Muscle layer of duodenum (tissue), 2 donors: ENCODE data around the gene ABLIM1.

Source experiments
- H3K27ac ChIP-seq: one replicate; pipeline ENCODE4 v1.7.0; 2013; ENCODE audit warnings: mild to moderate bottlenecking, low read length
- H3K27me3 ChIP-seq: one replicate; pipeline ENCODE4 v1.7.0; 2013; ENCODE audit warnings: low read depth, mild to moderate bottlenecking, control low read depth, low read length
- H3K36me3 ChIP-seq, 2 donors: one replicate each; pipeline ENCODE4 v1.7.0; 2013; ENCODE audit warnings: low read length in 2 of 2, control low read depth in 1 of 2, mild to moderate bottlenecking in 1 of 2; ENCODE audit not compliant: insufficient read depth in 2 of 2, control insufficient read depth in 1 of 2
- H3K4me1 ChIP-seq, 2 donors: one replicate each; pipeline ENCODE4 v1.7.0; 2013; ENCODE audit warnings: low read length in 2 of 2, mild to moderate bottlenecking in 2 of 2, control low read depth in 1 of 2, moderate library complexity in 1 of 2; ENCODE audit not compliant: insufficient read depth in 2 of 2, control insufficient read depth in 1 of 2
- H3K4me3 ChIP-seq, 2 donors: one replicate each; pipeline ENCODE4 v1.7.0; 2013; ENCODE audit warnings: low read length in 2 of 2, low read depth in 1 of 2, mild to moderate bottlenecking in 1 of 2
- H3K9me3 ChIP-seq, 2 donors: one replicate each; pipeline ENCODE4 v1.7.0; 2013; ENCODE audit warnings: low read length in 2 of 2, control low read depth in 1 of 2, mild to moderate bottlenecking in 1 of 2; ENCODE audit not compliant: control insufficient read depth in 1 of 2
- donor health status: healthy.

ABLIM1 gene

DNA sequence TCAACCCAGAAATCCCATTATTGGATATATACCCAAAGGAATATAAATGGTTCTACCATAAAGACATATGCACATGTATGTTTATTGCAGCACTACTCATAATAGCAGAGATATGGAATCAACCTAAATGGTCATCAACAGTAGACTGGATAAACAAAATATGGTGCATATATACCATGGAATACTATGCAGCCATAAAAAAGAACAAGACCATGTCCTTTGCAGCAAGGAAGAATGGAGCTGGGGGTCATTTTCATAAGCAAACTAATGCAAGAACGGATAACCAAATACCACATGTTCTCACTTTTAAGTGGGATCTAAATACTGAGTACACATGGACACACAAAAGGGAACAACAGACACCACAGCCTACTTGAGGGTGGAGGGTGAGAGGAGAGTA is 251.6 kb downstream of the ABLIM1 start:
- Histone ChIP-seq H3K27me3 (no peaks in the 10 kb centered on the region), H3K4me1 (peaks cover 0 to 22% of the 10 kb centered on the region in 2 donors), H3K9me3 (no peaks in the 10 kb centered on the region), H3K36me3 (no peaks in the 10 kb centered on the region), H3K27ac (no peak overlapping the region), H3K4me3 (no peak overlapping the region)

DNA sequence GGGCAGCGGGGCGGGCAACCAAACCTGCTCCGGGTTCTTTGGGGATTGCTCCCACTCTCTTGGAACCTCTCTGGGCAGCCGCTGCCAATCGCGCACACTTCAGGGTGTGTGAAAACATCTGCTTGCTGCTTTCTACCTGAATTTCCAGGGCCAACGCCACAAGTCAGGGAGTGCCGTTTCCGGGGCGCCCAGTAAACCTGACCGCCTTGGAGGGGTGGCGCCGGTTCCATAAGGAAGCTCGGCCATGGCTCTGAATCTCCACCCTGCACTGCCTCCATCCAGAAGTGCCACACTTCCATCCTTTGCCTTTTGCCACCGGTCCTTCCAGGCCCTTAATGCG is 253.1 kb downstream of the ABLIM1 start:
- no peak overlapping the region for H3K27ac ChIP-seq

DNA sequence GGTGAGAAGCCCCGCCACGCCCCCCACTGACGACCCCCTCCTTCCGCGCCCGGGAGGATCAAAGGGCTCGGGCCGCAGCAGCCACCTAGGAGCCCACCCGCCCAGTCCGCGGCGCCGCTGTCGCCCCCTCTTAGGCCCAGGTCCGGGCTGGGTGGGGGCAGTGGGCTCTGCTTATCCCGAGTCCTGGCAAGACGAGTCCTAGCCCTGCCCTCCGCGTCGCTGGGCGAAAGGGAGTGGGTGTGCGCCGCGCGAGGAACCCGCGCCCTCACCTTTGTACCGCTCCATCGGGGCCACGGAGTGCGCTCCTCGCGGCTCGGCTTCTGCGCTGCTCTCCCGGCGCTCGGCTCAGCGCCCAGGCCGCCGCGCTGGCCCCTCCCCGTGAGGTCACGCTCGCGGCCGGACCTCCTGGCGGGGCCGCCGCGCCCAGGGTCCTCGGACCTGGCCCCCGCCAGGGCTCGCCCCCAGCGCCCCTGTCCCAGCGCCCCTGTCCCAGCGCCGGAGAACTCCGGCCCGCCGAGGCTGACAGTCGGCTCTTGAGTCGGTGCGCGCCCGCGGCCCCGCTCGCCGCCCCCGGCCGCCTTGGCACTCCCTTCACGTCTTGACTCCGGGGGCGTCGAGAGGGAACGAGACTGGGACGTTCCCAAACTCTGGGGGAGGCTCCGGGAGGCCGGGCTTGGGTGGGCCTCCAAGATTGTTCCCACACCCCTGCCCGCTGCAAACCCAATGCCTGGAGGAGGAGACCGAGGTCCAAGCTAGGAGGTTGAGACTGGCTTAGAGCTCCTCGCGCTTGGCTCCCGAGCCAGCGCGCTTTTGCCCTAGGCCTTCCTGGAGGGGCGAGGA is 253.7 kb downstream of the ABLIM1 start, which contains the start of gene AFAP1L2:
Gene AFAP1L2 (minus strand): TSS at position 332 of the 840 bp plus-strand sequence. CDS start 47 bp downstream, at position 285.
- Histone ChIP-seq H3K27ac (peak within 1 kb of the TSS; percentile 53), H3K27me3 (no peaks in the 10 kb centered on the region), H3K36me3 (no peaks in the 10 kb centered on the region), H3K4me1 (peaks cover 6 to 36% of the 10 kb centered on the region in 2 donors), H3K9me3 (no peaks in the 10 kb centered on the region), H3K4me3 (peak within 1 kb of the TSS; percentile 75 to 78)

More for the DNA sequence above, 253.1 kb downstream of the ABLIM1 start:
- Histone ChIP-seq H3K36me3 (no peaks in the 10 kb centered on the region), H3K9me3 (no peaks in the 10 kb centered on the region), H3K27me3 (no peaks in the 10 kb centered on the region), H3K4me3 (peak overlapping the region; percentile 75 to 78), H3K4me1 (peaks cover 6 to 30% of the 10 kb centered on the region in 2 donors)

DNA sequence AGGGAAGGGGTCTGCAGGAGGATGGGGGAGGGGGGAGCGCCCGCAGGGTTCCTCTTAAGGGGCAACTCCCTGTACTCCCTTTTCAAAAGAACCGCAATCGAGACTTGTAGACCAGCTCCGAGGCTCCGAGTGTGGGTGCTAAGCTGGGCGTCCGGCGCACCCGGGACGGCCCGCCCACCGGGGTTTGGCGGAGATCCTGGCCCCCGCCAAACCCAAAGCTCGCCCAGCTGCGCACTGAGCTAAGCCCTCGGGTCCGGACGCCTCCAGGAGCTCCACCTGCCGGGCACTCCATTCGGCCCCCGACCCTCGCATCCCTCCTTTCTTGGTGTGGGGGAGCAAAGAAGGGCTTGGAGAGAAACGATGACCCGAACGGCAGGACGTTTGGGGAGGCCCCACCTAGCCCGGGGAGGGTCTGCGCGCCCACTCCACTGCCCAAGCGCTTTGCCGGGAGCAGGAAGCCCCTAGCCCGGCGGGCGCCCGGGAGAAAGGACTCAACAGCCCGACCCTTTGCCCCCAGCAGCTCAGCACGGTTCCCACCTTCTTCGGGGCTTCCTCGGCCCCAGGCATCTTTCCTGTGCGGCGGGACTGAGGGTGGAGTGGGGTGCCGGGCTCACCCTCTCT is 254.4 kb downstream of the ABLIM1 start:
- peaks cover 6 to 43% of the 10 kb centered on the region in 2 donors for H3K4me1 ChIP-seq
- no peaks in the 10 kb centered on the region for H3K27me3 ChIP-seq
- H3K4me3 ChIP-seq, result peak overlapping the region; percentile 75 to 78
- peak overlapping the region; percentile 53 for H3K27ac ChIP-seq
- H3K9me3 ChIP-seq, result no peaks in the 10 kb centered on the region
- no peaks in the 10 kb centered on the region for H3K36me3 ChIP-seq

DNA sequence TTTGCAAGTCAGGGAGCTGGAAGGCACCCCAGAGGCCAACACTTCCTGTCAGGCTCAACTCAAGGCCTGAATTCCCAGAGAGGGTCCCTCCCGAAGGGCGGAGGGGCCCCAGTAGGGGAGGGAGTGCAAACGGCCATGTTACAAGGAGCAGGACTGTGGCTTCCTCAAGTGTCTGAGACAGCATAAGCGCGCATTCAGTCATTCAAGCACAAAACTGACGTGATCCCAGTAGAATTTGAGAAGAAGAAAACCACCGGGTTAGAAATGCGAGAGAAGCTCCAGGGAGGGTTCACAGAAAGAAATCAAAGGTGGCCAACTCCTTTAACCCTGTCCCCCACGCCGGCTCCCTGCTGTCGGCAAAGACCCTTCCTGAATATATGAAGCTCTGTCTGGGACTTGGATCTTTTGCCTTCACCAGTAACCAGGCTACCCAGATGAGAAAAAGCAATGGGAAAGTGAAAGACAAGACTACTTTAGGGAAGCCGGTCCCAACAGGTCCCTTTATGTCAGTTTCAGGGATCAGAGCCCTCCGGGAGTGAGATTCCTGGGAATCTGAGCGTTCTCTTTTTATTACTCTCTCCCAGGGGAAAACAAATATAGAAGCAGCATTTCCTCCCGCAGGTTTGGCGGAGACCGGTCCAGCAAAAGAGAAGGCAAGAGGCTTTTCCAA is 255.1 kb downstream of the ABLIM1 start:
- peak overlapping the region; percentile 75 to 78 for H3K4me3 ChIP-seq
- no peaks in the 10 kb centered on the region for H3K36me3 ChIP-seq
- peak overlapping the region; percentile 53 for H3K27ac ChIP-seq
- peaks cover 9 to 50% of the 10 kb centered on the region in 2 donors for H3K4me1 ChIP-seq
- no peaks in the 10 kb centered on the region for H3K9me3 ChIP-seq
- no peaks in the 10 kb centered on the region for H3K27me3 ChIP-seq

DNA sequence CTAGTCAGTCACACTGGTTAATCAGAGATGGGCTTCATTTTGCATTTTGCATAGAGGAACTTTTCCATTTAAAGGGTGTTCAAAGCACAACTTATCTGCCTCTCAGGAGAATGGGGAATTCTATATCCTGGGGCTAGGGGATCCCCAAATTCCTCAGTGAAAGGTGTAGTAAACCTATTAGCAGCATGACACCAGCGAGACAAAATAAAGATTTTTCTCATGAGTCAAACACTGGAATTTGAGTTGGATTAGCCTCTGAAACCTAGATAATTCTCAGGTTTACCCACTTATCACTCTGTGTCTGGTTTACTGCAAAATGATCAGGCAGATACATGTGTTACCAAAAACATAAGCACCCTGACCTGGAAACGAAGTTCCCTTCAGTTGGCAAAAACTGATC is 255.8 kb downstream of the ABLIM1 start:
- no peaks in the 10 kb centered on the region for H3K27me3 ChIP-seq
- H3K4me3 ChIP-seq, result peak overlapping the region; percentile 75 to 78
- no peaks in the 10 kb centered on the region for H3K9me3 ChIP-seq
- no peak overlapping the region for H3K27ac ChIP-seq
- no peaks in the 10 kb centered on the region for H3K36me3 ChIP-seq
- H3K4me1 ChIP-seq, result peaks cover 16 to 53% of the 10 kb centered on the region in 2 donors

DNA sequence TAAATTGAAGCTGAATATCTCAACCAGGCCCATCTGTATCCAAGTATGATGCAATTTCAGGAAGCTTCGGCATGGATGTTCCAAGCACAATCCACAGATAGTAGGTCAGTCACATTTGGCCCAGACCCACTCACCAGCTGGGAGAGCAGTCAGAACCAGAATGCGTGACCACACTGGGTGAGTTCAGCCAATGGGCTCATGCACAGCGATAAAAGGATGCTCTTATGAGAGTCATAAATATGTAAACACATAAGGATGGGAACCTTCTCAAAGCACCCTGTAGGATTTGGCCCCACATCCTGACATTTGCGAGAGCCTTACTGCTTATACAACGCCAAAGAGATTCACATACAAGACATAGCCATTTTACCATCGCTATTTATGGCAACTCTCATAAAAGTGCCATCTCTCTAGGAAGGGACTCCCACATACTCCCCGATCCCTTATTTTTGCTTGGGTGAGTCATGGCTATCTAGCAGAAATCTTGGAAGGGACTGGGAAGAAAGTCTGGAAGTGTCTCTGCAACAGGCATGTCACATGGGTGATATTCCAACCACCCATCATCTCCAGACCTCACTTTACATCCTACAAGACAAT is 256.8 kb downstream of the ABLIM1 start:
- Histone ChIP-seq H3K4me1 (peaks cover 25 to 59% of the 10 kb centered on the region in 2 donors), H3K27me3 (no peaks in the 10 kb centered on the region), H3K36me3 (no peaks in the 10 kb centered on the region), H3K4me3 (no peak overlapping the region), H3K27ac (peak overlapping the region; percentile 10), H3K9me3 (no peaks in the 10 kb centered on the region)

DNA sequence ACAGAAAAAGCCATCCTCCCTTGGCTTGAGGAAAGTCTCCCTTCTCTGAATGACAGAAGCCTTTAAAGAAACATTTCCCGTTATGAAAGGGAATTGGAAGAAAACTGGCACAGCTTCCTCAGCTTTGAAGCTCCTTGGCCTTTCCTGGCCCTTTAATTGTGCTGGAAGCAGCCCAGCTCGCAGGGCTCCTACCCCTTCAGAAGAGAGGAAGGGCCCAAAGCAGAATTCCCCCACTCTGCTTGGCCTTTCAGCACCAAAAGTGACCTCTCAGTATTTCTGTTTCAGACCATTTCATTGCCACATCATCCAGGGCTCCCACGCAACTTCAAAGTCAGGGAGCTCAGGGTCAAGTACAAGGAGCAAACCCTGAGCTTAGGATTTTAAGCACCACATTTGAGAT is 258.0 kb downstream of the ABLIM1 start:
- H3K36me3 ChIP-seq, result no peaks in the 10 kb centered on the region
- H3K4me3 ChIP-seq, result no peak overlapping the region
- no peaks in the 10 kb centered on the region for H3K27me3 ChIP-seq
- peaks cover 26 to 59% of the 10 kb centered on the region in 2 donors for H3K4me1 ChIP-seq
- peak overlapping the region; percentile 4 for H3K27ac ChIP-seq
- H3K9me3 ChIP-seq, result no peaks in the 10 kb centered on the region

DNA sequence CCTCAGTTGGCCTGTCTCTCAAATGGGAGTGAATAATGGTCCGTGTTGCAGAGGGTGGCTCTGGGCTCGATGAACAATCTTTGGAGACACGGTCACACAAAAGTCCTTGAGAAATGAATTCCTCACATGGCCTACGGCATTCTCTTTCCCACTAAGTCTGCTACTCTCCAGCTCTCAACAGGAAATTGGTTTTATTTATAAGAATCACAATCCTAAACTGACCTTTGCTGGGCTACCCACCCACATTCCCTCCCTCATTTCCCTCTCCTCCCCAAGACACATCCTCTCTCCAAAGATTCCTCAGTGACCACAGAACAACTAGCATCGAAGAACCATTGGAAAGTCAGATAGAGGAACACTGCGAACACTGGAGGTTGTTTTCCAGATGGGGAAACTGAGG is 258.5 kb downstream of the ABLIM1 start:
- Histone ChIP-seq H3K27me3 (no peaks in the 10 kb centered on the region), H3K4me1 (peaks cover 26 to 55% of the 10 kb centered on the region in 2 donors), H3K36me3 (no peaks in the 10 kb centered on the region), H3K9me3 (no peaks in the 10 kb centered on the region), H3K27ac (peak overlapping the region; percentile 4), H3K4me3 (no peak overlapping the region)

DNA sequence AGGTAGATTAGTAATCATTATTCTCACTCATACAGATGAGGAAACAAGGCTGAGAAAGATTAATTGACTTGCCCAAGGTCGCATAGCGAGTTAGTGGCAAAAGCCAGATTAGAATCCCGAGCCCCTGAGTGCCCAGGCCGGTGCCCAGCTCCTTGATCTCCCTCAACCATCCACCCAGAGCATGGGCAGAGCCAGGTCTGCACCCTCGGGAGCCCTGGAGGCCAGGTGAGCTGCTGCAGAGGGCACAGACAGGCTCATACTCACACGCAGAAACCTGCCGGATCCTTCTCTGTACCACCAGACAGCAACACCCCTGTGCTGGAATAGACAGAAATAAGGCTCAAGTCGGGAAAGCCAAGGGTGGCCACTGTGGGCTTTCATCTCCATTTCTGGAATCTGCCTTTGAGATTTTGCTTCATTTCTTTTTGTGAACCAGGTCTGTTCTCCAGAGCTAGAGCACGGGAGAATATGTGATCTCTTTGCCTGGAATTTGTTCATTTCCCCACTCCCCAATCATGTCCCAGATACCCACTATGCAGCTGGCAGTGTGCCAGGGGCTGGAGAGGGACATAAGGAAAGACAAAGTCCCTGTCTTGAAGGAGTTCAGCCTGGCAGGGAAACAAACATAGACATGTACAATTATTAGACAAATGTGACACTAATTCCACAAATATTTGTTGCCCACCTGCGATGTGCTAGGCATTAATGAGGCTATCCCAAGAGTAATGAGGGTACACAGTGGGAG is 259.3 kb downstream of the ABLIM1 start:
- Histone ChIP-seq H3K4me1 (peaks cover 26 to 49% of the 10 kb centered on the region in 2 donors), H3K36me3 (no peaks in the 10 kb centered on the region), H3K27ac (peak overlapping the region; percentile 75), H3K4me3 (no peak overlapping the region), H3K9me3 (no peaks in the 10 kb centered on the region), H3K27me3 (no peaks in the 10 kb centered on the region)
